GM23338 (cell line): ENCODE data around the gene CDH23. TPM values are rescaled to one million over a fixed set of nuclear protein-coding genes. Genes with fewer than 3 reads are reported as not detected.

Source experiments
- ATAC-seq: fragments of 200-7000 bp; cut with Tn5 transposase; 3 replicates; pipeline ENCODE4 v1.9.1; 2020
- DNase-seq: peaks from one replicate; pipeline ENCODE4 v3.0.0-alpha.2; 2015; ENCODE audit warnings: low spot score
- H2AFZ ChIP-seq: fragments of 200-600 bp; sonication (generic); 2 replicates; pipeline ENCODE4 v1.8.0; 2016; ENCODE audit warnings: antibody characterized with exemption, mild to moderate bottlenecking, moderate library complexity
- H3F3A ChIP-seq: fragments of 200-600 bp; sonication (generic); replicated peaks from 2 replicates; pipeline ENCODE4 v1.8.0; 2017; ENCODE audit warnings: antibody characterized with exemption, mixed run types, low read depth
- H3K27ac ChIP-seq: fragments of 200-600 bp; sonication (generic); 2 replicates; pipeline ENCODE4 v1.6.1; 2016; ENCODE audit warnings: low read depth
- H3K27me3 ChIP-seq: fragments of 200-600 bp; sonication (generic); 2 replicates; pipeline ENCODE4 v1.8.0; 2016; ENCODE audit warnings: mild to moderate bottlenecking, mixed run types, moderate library complexity; ENCODE audit not compliant: insufficient read depth
- H3K36me3 ChIP-seq: fragments of 200-600 bp; sonication (generic); 2 replicates; pipeline ENCODE4 v1.8.0; 2016; ENCODE audit warnings: mild to moderate bottlenecking; ENCODE audit not compliant: insufficient read depth
- H3K4me1 ChIP-seq: fragments of 200-600 bp; sonication (generic); 2 replicates; pipeline ENCODE4 v1.8.0; 2016; ENCODE audit warnings: mild to moderate bottlenecking, moderate library complexity; ENCODE audit not compliant: insufficient read depth
- H3K4me2 ChIP-seq: fragments of 200-600 bp; sonication (generic); 2 replicates; pipeline ENCODE4 v1.7.1; 2017; ENCODE audit warnings: mixed run types
- H3K4me3 ChIP-seq: fragments of 200-600 bp; sonication (generic); 2 replicates; pipeline ENCODE4 v1.6.1; 2016; ENCODE audit warnings: mixed run types
- H3K79me2 ChIP-seq: fragments of 200-600 bp; sonication (generic); replicated peaks from 2 replicates; pipeline ENCODE4 v1.8.0; 2017; ENCODE audit warnings: mild to moderate bottlenecking; ENCODE audit not compliant: insufficient read depth
- H3K9me2 ChIP-seq: fragments of 200-600 bp; sonication (generic); 2 replicates; pipeline ENCODE4 v1.8.0; 2017; ENCODE audit not compliant: insufficient read depth
- H4K20me1 ChIP-seq: fragments of 200-600 bp; sonication (generic); replicated peaks from 2 replicates; pipeline ENCODE4 v1.8.0; 2017; ENCODE audit warnings: mild to moderate bottlenecking; ENCODE audit not compliant: insufficient read depth
- H3K27ac Mint-ChIP-seq: 2 replicates; pipeline ENCODE4 v1.8.0; 2020; ENCODE audit warnings: inconsistent platforms, mild to moderate bottlenecking, moderate library complexity, mixed read lengths
- H3K27me3 Mint-ChIP-seq: 3 replicates; pipeline ENCODE4 v1.8.0; 2022; ENCODE audit warnings: low read depth, mild to moderate bottlenecking, moderate library complexity, mixed read lengths, inconsistent platforms; ENCODE audit not compliant: insufficient read depth, poor library complexity
- H3K36me3 Mint-ChIP-seq: 3 replicates; pipeline ENCODE4 v1.8.0; 2021; ENCODE audit warnings: low read depth, mild to moderate bottlenecking, inconsistent platforms, moderate library complexity, mixed read lengths
- H3K4me1 Mint-ChIP-seq: 3 replicates; pipeline ENCODE4 v1.8.0; 2020; ENCODE audit warnings: mild to moderate bottlenecking, inconsistent platforms, mixed read lengths
- H3K4me3 Mint-ChIP-seq: 3 replicates; pipeline ENCODE4 v1.8.0; 2021; ENCODE audit warnings: moderate library complexity, mild to moderate bottlenecking, inconsistent platforms, mixed read lengths
- H3K9me3 Mint-ChIP-seq: 3 replicates; pipeline ENCODE4 v1.8.0; 2020; ENCODE audit warnings: moderate library complexity, mild to moderate bottlenecking, inconsistent platforms, mixed read lengths
- JUNB ChIP-seq: IDR thresholded peaks from one replicate; pipeline ENCODE4 v1.6.1; 2016; ENCODE audit warnings: antibody characterized with exemption; ENCODE audit not compliant: unreplicated experiment
- NANOG ChIP-seq: IDR thresholded peaks from 2 replicates; pipeline ENCODE4 v1.6.1; 2016; ENCODE audit warnings: antibody characterized with exemption, borderline replicate concordance
- ZNF114 ChIP-seq: fragments of 250-450 bp; sonication (Bioruptor Pico); IDR thresholded peaks from 2 replicates; pipeline ENCODE4 v1.5.0; 2020; ENCODE audit warnings: mild to moderate bottlenecking, moderate library complexity
- polyA plus RNA-seq: library from polyadenylated mRNA; unstranded; fragments of >200 nt; fragmentation: Nextera tagmentation; extraction: Ambion mirVana; gene quantifications from 2 replicates; pipeline ENCODE4 v1.2.1, GENCODE V29; 2016
- total RNA-seq: library from RNA; depleted of rRNA; stranded (reverse); fragments of >200 nt; shearing (Covaris generic); gene quantifications from 2 replicates; pipeline ENCODE4 v1.2.3, GENCODE V29; 2014
- TF ChIP-seq, protein P1 (sequence below): fragments of 250-450 bp; sonication (Bioruptor Pico); IDR thresholded peaks from 2 replicates; pipeline ENCODE4 v1.5.0; 2020; ENCODE audit warnings: mild to moderate bottlenecking, moderate library complexity
- TF ChIP-seq, protein P2 (sequence below): IDR thresholded peaks from 2 replicates; pipeline ENCODE4 v1.6.1; 2016; ENCODE audit warnings: antibody characterized with exemption
- TF ChIP-seq, protein P3 (sequence below), 2 experiments: fragments of 200-600 bp in 1 of 2; sonication (generic) in 1 of 2; conservative IDR thresholded peaks; 2 replicates each; pipeline versions ENCODE4 v1.5.1 to v1.6.1; 2016 to 2017; ENCODE audit warnings: antibody characterized with exemption in 2 of 2, low read depth in 2 of 2, mild to moderate bottlenecking in 2 of 2, moderate library complexity in 1 of 2

CDH23 gene
- total and polyA plus RNA-seq, 2 experiments from 2014 or later: 0.95 to 4.3 TPM

DNA sequence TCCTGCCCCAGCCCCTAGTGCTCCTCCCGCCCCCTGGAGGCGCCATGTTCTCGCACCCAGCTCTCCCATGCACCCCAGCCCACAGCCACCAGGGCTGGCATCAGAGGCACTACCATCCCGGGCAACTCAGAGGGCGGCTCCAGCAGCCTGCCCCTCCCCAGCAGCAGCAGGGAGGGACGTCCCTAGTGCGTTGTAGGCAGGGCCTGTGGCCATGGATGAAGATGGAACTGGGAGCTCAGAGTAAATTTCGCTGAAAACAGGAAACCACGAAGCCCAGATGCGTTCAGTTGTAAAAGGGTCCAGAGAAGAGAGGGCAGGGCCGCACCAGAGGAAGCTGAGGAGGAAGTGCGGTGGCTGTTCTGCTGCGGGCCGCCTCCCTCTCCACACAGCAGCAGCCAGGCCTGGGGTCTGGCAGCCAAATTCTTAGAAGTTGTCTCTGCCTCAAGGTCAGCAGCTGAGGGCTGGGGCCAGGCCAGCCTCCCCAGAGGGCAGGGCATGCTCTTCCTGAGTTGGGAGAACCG is 352.0 kb downstream of the CDH23 start:
- no peak for DNase-seq

More for the DNA sequence above, 352.0 kb downstream of the CDH23 start:
- Histone ChIP-seq H3K4me2 (no peak overlapping the region), H3K79me2 (no peaks in the 10 kb centered on the region), H3K27ac (no peak overlapping the region), H2AFZ (no peak overlapping the region; the same call in 1 of the 2 replicates), H3K4me1 (peaks cover 5% of the 10 kb centered on the region; the same call in 1 of the 2 replicates), H3K9me2 (no peaks in the 10 kb centered on the region), H3K36me3 (no peaks in the 10 kb centered on the region), H3K4me3 (no peak overlapping the region), H3K27me3 (no peaks in the 10 kb centered on the region), H3F3A (no peaks in the 10 kb centered on the region), H4K20me1 (no peaks in the 10 kb centered on the region)
- TF ChIP-seq NANOG (no peak), JUNB (no peak), ZNF114 (CRISPR knock-in tag) (no peak)
- TF ChIP-seq, protein P1, sequence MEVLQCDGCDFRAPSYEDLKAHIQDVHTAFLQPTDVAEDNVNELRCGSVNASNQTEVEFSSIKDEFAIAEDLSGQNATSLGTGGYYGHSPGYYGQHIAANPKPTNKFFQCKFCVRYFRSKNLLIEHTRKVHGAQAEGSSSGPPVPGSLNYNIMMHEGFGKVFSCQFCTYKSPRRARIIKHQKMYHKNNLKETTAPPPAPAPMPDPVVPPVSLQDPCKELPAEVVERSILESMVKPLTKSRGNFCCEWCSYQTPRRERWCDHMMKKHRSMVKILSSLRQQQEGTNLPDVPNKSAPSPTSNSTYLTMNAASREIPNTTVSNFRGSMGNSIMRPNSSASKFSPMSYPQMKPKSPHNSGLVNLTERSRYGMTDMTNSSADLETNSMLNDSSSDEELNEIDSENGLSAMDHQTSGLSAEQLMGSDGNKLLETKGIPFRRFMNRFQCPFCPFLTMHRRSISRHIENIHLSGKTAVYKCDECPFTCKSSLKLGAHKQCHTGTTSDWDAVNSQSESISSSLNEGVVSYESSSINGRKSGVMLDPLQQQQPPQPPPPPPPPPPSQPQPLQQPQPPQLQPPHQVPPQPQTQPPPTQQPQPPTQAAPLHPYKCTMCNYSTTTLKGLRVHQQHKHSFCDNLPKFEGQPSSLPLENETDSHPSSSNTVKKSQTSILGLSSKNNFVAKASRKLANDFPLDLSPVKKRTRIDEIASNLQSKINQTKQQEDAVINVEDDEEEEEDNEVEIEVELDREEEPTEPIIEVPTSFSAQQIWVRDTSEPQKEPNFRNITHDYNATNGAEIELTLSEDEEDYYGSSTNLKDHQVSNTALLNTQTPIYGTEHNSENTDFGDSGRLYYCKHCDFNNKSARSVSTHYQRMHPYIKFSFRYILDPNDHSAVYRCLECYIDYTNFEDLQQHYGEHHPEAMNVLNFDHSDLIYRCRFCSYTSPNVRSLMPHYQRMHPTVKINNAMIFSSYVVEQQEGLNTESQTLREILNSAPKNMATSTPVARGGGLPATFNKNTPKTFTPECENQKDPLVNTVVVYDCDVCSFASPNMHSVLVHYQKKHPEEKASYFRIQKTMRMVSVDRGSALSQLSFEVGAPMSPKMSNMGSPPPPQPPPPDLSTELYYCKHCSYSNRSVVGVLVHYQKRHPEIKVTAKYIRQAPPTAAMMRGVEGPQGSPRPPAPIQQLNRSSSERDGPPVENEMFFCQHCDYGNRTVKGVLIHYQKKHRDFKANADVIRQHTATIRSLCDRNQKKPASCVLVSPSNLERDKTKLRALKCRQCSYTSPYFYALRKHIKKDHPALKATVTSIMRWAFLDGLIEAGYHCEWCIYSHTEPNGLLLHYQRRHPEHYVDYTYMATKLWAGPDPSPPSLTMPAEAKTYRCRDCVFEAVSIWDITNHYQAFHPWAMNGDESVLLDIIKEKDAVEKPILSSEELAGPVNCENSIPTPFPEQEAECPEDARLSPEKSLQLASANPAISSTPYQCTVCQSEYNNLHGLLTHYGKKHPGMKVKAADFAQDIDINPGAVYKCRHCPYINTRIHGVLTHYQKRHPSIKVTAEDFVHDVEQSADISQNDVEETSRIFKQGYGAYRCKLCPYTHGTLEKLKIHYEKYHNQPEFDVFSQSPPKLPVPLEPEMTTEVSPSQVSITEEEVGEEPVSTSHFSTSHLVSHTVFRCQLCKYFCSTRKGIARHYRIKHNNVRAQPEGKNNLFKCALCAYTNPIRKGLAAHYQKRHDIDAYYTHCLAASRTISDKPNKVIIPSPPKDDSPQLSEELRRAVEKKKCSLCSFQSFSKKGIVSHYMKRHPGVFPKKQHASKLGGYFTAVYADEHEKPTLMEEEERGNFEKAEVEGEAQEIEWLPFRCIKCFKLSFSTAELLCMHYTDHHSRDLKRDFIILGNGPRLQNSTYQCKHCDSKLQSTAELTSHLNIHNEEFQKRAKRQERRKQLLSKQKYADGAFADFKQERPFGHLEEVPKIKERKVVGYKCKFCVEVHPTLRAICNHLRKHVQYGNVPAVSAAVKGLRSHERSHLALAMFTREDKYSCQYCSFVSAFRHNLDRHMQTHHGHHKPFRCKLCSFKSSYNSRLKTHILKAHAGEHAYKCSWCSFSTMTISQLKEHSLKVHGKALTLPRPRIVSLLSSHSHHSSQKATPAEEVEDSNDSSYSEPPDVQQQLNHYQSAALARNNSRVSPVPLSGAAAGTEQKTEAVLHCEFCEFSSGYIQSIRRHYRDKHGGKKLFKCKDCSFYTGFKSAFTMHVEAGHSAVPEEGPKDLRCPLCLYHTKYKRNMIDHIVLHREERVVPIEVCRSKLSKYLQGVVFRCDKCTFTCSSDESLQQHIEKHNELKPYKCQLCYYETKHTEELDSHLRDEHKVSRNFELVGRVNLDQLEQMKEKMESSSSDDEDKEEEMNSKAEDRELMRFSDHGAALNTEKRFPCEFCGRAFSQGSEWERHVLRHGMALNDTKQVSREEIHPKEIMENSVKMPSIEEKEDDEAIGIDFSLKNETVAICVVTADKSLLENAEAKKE (CRISPR knock-in tag): no peak
- TF ChIP-seq, protein P2, sequence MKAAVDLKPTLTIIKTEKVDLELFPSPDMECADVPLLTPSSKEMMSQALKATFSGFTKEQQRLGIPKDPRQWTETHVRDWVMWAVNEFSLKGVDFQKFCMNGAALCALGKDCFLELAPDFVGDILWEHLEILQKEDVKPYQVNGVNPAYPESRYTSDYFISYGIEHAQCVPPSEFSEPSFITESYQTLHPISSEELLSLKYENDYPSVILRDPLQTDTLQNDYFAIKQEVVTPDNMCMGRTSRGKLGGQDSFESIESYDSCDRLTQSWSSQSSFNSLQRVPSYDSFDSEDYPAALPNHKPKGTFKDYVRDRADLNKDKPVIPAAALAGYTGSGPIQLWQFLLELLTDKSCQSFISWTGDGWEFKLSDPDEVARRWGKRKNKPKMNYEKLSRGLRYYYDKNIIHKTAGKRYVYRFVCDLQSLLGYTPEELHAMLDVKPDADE: no peak
- TF ChIP-seq, protein P3, sequence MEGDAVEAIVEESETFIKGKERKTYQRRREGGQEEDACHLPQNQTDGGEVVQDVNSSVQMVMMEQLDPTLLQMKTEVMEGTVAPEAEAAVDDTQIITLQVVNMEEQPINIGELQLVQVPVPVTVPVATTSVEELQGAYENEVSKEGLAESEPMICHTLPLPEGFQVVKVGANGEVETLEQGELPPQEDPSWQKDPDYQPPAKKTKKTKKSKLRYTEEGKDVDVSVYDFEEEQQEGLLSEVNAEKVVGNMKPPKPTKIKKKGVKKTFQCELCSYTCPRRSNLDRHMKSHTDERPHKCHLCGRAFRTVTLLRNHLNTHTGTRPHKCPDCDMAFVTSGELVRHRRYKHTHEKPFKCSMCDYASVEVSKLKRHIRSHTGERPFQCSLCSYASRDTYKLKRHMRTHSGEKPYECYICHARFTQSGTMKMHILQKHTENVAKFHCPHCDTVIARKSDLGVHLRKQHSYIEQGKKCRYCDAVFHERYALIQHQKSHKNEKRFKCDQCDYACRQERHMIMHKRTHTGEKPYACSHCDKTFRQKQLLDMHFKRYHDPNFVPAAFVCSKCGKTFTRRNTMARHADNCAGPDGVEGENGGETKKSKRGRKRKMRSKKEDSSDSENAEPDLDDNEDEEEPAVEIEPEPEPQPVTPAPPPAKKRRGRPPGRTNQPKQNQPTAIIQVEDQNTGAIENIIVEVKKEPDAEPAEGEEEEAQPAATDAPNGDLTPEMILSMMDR (conservative IDR thresholded peaks at IDR 0.05; ENCODE audit: low read depth in 2 of 2): 0 out of 4 replicates have a peak, but pooled peaks of 1 of the 2 experiments have one; percentile 13
- Mint-ChIP-seq H3K36me3 (no peaks in the 10 kb centered on the region), H3K9me3 (no peaks in the 10 kb centered on the region), H3K27me3 (peaks cover 10% of the 10 kb centered on the region), H3K4me1 (peaks cover 35% of the 10 kb centered on the region), H3K27ac (no peak overlapping the region), H3K4me3 (no peak overlapping the region)
- peak; percentile 30 for ATAC-seq
